Endometrial microvascular endothelial cells (primary cell): ENCODE data around the gene FREY1. TPM values are rescaled to one million over a fixed set of nuclear protein-coding genes. Genes with fewer than 3 reads are reported as not detected.

ENCODE experiments used
- total RNA-seq: library from RNA; depleted of rRNA; stranded (reverse); fragments of >200 nt; gene quantifications from one replicate; pipeline ENCODE4 v1.2.3, GENCODE V29; 2015; ENCODE audit errors: inconsistent ontology term

The FREY1 gene
- total RNA-seq, 1 donor from 2014 or later = not detected

Other genes starting within 250 kb of the FREY1 start
- gene CHST1, start 241.6 kb downstream of the FREY1 start, total RNA-seq = 2.0 TPM
- 24.7 TPM for gene SLC35C1, start 102.1 kb downstream of the FREY1 start, total RNA-seq
- 11.1 TPM for gene CRY2, start 59.8 kb downstream of the FREY1 start, total RNA-seq
- gene MAPK8IP1, start 21.6 kb downstream of the FREY1 start, total RNA-seq = 1.9 TPM
- 30.8 TPM for gene PEX16, start 10.6 kb upstream of the FREY1 start, total RNA-seq
- not detected for gene LARGE2, start 15.4 kb upstream of the FREY1 start, total RNA-seq
- gene PHF21A, start 214.2 kb upstream of the FREY1 start, total RNA-seq = 13.5 TPM